OCI-LY1 (cell line): ENCODE data around the gene MOB3C.

Experiments
- H2AFZ ChIP-seq: fragments of 200-600 bp; sonication (generic), shearing (Covaris generic); 2 replicates; pipeline ENCODE4 v1.6.0; 2014; ENCODE audit warnings: antibody characterized with exemption, mild to moderate bottlenecking, low read length
- H3F3A ChIP-seq: fragments of 200-600 bp; sonication (generic), shearing (Covaris generic); 2 replicates; pipeline ENCODE4 v1.6.0; 2014; ENCODE audit warnings: mild to moderate bottlenecking, antibody characterized with exemption, low read length, moderate library complexity; ENCODE audit not compliant: insufficient read depth
- H3K27ac ChIP-seq: fragments of 200-600 bp; sonication (generic); 2 replicates; pipeline ENCODE4 v1.5.1; 2014; ENCODE audit warnings: low read length, mixed run types, mild to moderate bottlenecking, low read depth; ENCODE audit not compliant: poor library complexity, severe bottlenecking
- H3K27me3 ChIP-seq: fragments of 200-600 bp; sonication (generic); 2 replicates; pipeline ENCODE4 v1.6.0; 2014; ENCODE audit warnings: antibody characterized with exemption, mild to moderate bottlenecking, low read length, moderate library complexity; ENCODE audit not compliant: insufficient read depth
- H3K36me3 ChIP-seq: fragments of 200-600 bp; sonication (generic); 2 replicates; pipeline ENCODE4 v1.6.1; 2014; ENCODE audit warnings: mild to moderate bottlenecking, antibody characterized with exemption, low read length, moderate library complexity, mixed read lengths; ENCODE audit not compliant: insufficient read depth
- H3K4me1 ChIP-seq: fragments of 200-600 bp; sonication (generic); 2 replicates; pipeline ENCODE4 v1.5.1; 2014; ENCODE audit warnings: mild to moderate bottlenecking, low read length, moderate library complexity; ENCODE audit not compliant: insufficient read depth, severe bottlenecking
- H3K4me2 ChIP-seq: fragments of 200-600 bp; sonication (generic), shearing (Covaris generic); 2 replicates; pipeline ENCODE4 v1.6.1; 2014; ENCODE audit warnings: low read length
- H3K4me3 ChIP-seq: fragments of 200-600 bp; sonication (generic); 2 replicates; pipeline ENCODE4 v1.5.1; 2014; ENCODE audit warnings: low read length, low read depth, mild to moderate bottlenecking, mixed read lengths; ENCODE audit not compliant: poor library complexity, severe bottlenecking
- H3K79me2 ChIP-seq: fragments of 200-600 bp; shearing (Covaris generic); 2 replicates; pipeline ENCODE4 v1.6.1; 2016; ENCODE audit warnings: mixed run types, low read length, mixed read lengths; ENCODE audit not compliant: insufficient read depth
- H3K9ac ChIP-seq: fragments of 200-600 bp; sonication (generic), shearing (Covaris generic); 2 replicates; pipeline ENCODE4 v1.6.1; 2014; ENCODE audit warnings: mild to moderate bottlenecking, low read length, mixed read lengths
- H3K9me2 ChIP-seq: fragments of 200-600 bp; sonication (generic), shearing (Covaris generic); 2 replicates; pipeline ENCODE4 v1.6.1; 2014; ENCODE audit warnings: low read depth, mild to moderate bottlenecking, low read length, mixed read lengths
- H3K9me3 ChIP-seq: fragments of 200-600 bp; shearing (Covaris generic); 2 replicates; pipeline ENCODE4 v1.6.1; 2014; ENCODE audit warnings: low read length, mixed read lengths
- H4K20me1 ChIP-seq: fragments of 200-600 bp; sonication (generic), shearing (Covaris generic); 2 replicates; pipeline ENCODE4 v1.6.0; 2016; ENCODE audit warnings: mild to moderate bottlenecking, low read length; ENCODE audit not compliant: insufficient read depth
- CTCF ChIP-seq: fragments of 200-600 bp; sonication (generic), shearing (Covaris generic); IDR thresholded peaks from 2 replicates; pipeline ENCODE4 v1.5.1; 2017; ENCODE audit warnings: mild to moderate bottlenecking, antibody characterized with exemption, low read length, moderate library complexity, mixed read lengths
- EZH2 ChIP-seq: fragments of 200-600 bp; sonication (generic), shearing (Covaris generic); IDR thresholded peaks from 2 replicates; pipeline ENCODE4 v1.8.0; 2017; ENCODE audit warnings: borderline replicate concordance, mixed run types, mild to moderate bottlenecking, antibody characterized with exemption, low read length, moderate library complexity, mixed read lengths

MOB3C gene

GRCh38 chr1:46639547-46639946 is 22.9 kb upstream of the MOB3C start:
- Histone ChIP-seq H3K27me3 (no peaks in the 10 kb centered on the region), H3K4me2 (no peak overlapping the region), H2AFZ (no peak overlapping the region), H3K36me3 (peaks cover 20% of the 10 kb centered on the region; the same call in 1 of the 2 replicates), H3K9me2 (no peaks in the 10 kb centered on the region), H3K79me2 (no peaks in the 10 kb centered on the region), H3F3A (no peaks in the 10 kb centered on the region; the same call in 1 of the 2 replicates), H3K27ac (no peak overlapping the region), H3K4me1 (no peaks in the 10 kb centered on the region), H4K20me1 (no peaks in the 10 kb centered on the region), H3K9me3 (no peaks in the 10 kb centered on the region), H3K9ac (no peak overlapping the region), H3K4me3 (no peak overlapping the region)
- TF ChIP-seq CTCF (no peak), EZH2 (no peak)

GRCh38 chr1:46638921-46639320 is 22.3 kb upstream of the MOB3C start:
- H3K9me2 ChIP-seq: no peaks in the 10 kb centered on the region
- H4K20me1 ChIP-seq: no peaks in the 10 kb centered on the region
- no peaks in the 10 kb centered on the region; the same call in 1 of the 2 replicates for H3F3A ChIP-seq
- no peak overlapping the region for H3K4me2 ChIP-seq
- H3K27ac ChIP-seq: no peak overlapping the region
- no peak overlapping the region for H3K9ac ChIP-seq
- H3K4me3 ChIP-seq: no peak overlapping the region
- TF ChIP-seq EZH2: no peak
- no peak for TF ChIP-seq CTCF
- peaks cover 24% of the 10 kb centered on the region; the same call in 1 of the 2 replicates for H3K36me3 ChIP-seq
- no peak overlapping the region for H2AFZ ChIP-seq
- no peaks in the 10 kb centered on the region for H3K9me3 ChIP-seq
- H3K79me2 ChIP-seq: no peaks in the 10 kb centered on the region
- no peaks in the 10 kb centered on the region for H3K27me3 ChIP-seq
- no peaks in the 10 kb centered on the region for H3K4me1 ChIP-seq

- H3F3A ChIP-seq: no peaks in the 10 kb centered on the region; the same call in 1 of the 2 replicates
- H3K9me2 ChIP-seq: no peaks in the 10 kb centered on the region
- H3K4me3 ChIP-seq: no peak overlapping the region
- no peak overlapping the region for H2AFZ ChIP-seq
- H3K27me3 ChIP-seq: no peaks in the 10 kb centered on the region
- no peak for TF ChIP-seq EZH2
- no peak for TF ChIP-seq CTCF
- H4K20me1 ChIP-seq: no peaks in the 10 kb centered on the region
- H3K36me3 ChIP-seq: peaks cover 24% of the 10 kb centered on the region; the same call in 1 of the 2 replicates
- H3K4me2 ChIP-seq: no peak overlapping the region
- no peak overlapping the region for H3K9ac ChIP-seq
- no peaks in the 10 kb centered on the region for H3K9me3 ChIP-seq
- no peaks in the 10 kb centered on the region for H3K4me1 ChIP-seq
- no peaks in the 10 kb centered on the region for H3K79me2 ChIP-seq
- no peak overlapping the region for H3K27ac ChIP-seq
Observed at GRCh38 chr1:46637444-46638083, 21.0 kb upstream of the MOB3C start.
